ENCODE data around the gene PTPRD.

DNA sequence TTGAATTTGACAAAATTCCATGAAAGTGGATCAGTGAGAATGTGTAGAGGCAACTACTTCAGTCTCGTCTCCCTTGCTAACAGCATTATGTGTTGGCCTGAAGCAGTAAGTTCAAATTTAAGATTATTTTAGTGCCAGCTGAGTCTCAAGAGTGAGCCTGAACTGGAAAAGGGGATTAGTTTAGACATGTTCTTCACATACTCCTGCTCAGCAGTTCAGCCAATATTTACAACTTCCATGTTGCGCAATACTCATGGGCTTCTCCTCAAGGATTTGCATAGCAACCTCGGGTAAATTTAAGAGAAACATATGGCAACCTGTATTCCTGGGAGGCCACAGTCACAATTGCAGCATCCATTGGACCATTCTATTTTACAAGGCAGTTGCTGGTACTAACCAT, 553.8 kb downstream of the PTPRD start:
- TF ChIP-seq EZH2 (IDR thresholded peaks at IDR 0.05) (no peak), POLR2AphosphoS5 (IDR thresholded peaks at IDR 0.05; ENCODE audit: borderline replicate concordance, low read depth, low read length) (no peak), FOXP2 (optimal IDR thresholded peaks at IDR 0.05; ENCODE audit: control extremely low read depth, extremely low read length, insufficient read depth) (no peak)
